ENCODE results near the gene RSBN1L. TPM values are rescaled to one million over a fixed set of nuclear protein-coding genes. Genes with fewer than 3 reads are reported as not detected.

Gene RSBN1L
- total RNA-seq, 1 experiment from 2014 or later, result 17.8 TPM

Other genes with a start within 250 kb of the RSBN1L start
- gene PTPN12, start 159.2 kb upstream of the RSBN1L start, total RNA-seq (2014; rRNA removed; shearing (Covaris generic)), result 25.8 and 38.4 TPM in 2 replicates
- gene TMEM60, start 102.0 kb downstream of the RSBN1L start, total RNA-seq (2014; rRNA removed; shearing (Covaris generic)), result 13.2 and 16.2 TPM in 2 replicates
- gene PHTF2, start 102.3 kb downstream of the RSBN1L start, total RNA-seq (2014; rRNA removed; shearing (Covaris generic)), result 16.5 and 18.0 TPM in 2 replicates

Measured in HT1080 (cell line).